ENCODE results near the gene ACAN.

DNA sequence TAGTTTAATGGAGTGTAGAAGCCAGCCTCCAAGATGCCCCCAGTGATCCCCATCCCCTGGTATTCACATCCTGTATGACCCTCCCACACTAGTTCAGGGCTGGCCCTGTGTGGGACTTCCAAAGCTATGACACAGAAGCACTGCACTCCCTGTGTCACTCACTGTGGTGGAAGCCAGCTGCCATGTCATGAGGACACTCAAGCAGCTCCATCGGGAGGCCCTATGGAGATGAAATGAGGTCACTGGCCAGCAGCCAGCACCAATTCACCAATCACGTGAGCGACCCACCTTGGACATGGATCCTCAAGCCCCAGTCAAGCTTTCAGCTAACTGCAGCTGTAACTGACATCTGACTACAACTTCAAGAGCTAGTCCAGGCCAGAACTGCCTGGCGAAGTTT is 3.9 kb upstream of the ACAN start:
- TF ChIP-seq, protein P1, sequence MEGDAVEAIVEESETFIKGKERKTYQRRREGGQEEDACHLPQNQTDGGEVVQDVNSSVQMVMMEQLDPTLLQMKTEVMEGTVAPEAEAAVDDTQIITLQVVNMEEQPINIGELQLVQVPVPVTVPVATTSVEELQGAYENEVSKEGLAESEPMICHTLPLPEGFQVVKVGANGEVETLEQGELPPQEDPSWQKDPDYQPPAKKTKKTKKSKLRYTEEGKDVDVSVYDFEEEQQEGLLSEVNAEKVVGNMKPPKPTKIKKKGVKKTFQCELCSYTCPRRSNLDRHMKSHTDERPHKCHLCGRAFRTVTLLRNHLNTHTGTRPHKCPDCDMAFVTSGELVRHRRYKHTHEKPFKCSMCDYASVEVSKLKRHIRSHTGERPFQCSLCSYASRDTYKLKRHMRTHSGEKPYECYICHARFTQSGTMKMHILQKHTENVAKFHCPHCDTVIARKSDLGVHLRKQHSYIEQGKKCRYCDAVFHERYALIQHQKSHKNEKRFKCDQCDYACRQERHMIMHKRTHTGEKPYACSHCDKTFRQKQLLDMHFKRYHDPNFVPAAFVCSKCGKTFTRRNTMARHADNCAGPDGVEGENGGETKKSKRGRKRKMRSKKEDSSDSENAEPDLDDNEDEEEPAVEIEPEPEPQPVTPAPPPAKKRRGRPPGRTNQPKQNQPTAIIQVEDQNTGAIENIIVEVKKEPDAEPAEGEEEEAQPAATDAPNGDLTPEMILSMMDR (IDR thresholded peaks at IDR 0.05; ENCODE audit: extremely low read depth in 1 of 2, insufficient read depth in 1 of 2, low read depth in 1 of 2, low read length in 2 of 2): no peak
- TF ChIP-seq EZH2 (IDR thresholded peaks at IDR 0.05; ENCODE audit: borderline replicate concordance, low read depth, low read length, severe bottlenecking): no peak
